HS-27A (cell line): ENCODE measurements around the gene CCDC7.
"Not testable (repeated sequence)": the region's sequence is repeated elsewhere in the genome, so short reads cannot be mapped to it uniquely, and the experiment has no call there.

Source experiments
- DNase-seq: peaks from one replicate; pipeline ENCODE4 v3.0.0-alpha.2; 2012; ENCODE audit warnings: low read depth, missing footprints

Gene CCDC7

GRCh38 chr10:32454148-32454547 is 8.2 kb downstream of the CCDC7 start:
- no peak for DNase-seq

- DNase-seq: no peak
Observed at GRCh38 chr10:32459051-32459698, 13.2 kb downstream of the CCDC7 start.

GRCh38 chr10:32461203-32461602 is 15.3 kb downstream of the CCDC7 start:
- no peak for DNase-seq

GRCh38 chr10:32471232-32471631 is 25.3 kb downstream of the CCDC7 start:
- DNase-seq: no peak

- DNase-seq: no peak
Observed at GRCh38 chr10:32477499-32477898, 31.6 kb downstream of the CCDC7 start.

- no peak for DNase-seq
Observed at GRCh38 chr10:32481606-32482005, 35.7 kb downstream of the CCDC7 start.

- not testable (repeated sequence) for DNase-seq
Observed at GRCh38 chr10:32483019-32483502, 37.1 kb downstream of the CCDC7 start.

GRCh38 chr10:32488038-32488437 is 42.1 kb downstream of the CCDC7 start:
- not testable (repeated sequence) for DNase-seq

- DNase-seq: no peak
Observed at GRCh38 chr10:32489158-32489557, 43.2 kb downstream of the CCDC7 start.

- no peak for DNase-seq
Observed at GRCh38 chr10:32489901-32490300, 44.0 kb downstream of the CCDC7 start.

- not testable (repeated sequence) for DNase-seq
Observed at GRCh38 chr10:32494562-32494961, 48.6 kb downstream of the CCDC7 start.

GRCh38 chr10:32500136-32500535 is 54.2 kb downstream of the CCDC7 start:
- not testable (repeated sequence) for DNase-seq

GRCh38 chr10:32501906-32502305 is 56.0 kb downstream of the CCDC7 start:
- DNase-seq: no peak

- not testable (repeated sequence) for DNase-seq
Observed at GRCh38 chr10:32505762-32506420, 60.0 kb downstream of the CCDC7 start.

GRCh38 chr10:32511599-32511998 is 65.7 kb downstream of the CCDC7 start:
- no peak for DNase-seq

GRCh38 chr10:32516567-32517495 is 70.9 kb downstream of the CCDC7 start:
- DNase-seq: no peak

GRCh38 chr10:32530231-32530630 is 84.3 kb downstream of the CCDC7 start:
- no peak for DNase-seq

GRCh38 chr10:32538256-32538655 is 92.3 kb downstream of the CCDC7 start:
- no peak for DNase-seq

GRCh38 chr10:32540691-32541470 is 94.9 kb downstream of the CCDC7 start:
- no peak for DNase-seq

GRCh38 chr10:32548208-32548607 is 102.3 kb downstream of the CCDC7 start:
- DNase-seq: no peak

- DNase-seq: no peak
Observed at GRCh38 chr10:32556783-32557395, 110.9 kb downstream of the CCDC7 start.
